GM12878 (cell line): ENCODE results near the gene WDR76. TPM values are rescaled to one million over a fixed set of nuclear protein-coding genes. Genes with fewer than 3 reads are reported as not detected.

Experiments
- ATF2 ChIP-seq: IDR thresholded peaks from 2 replicates; pipeline ENCODE4 v1.6.1; 2012; ENCODE audit warnings: low read length, inconsistent platforms
- BCLAF1 ChIP-seq: fragments of 450-650 bp; IDR thresholded peaks from 2 replicates; pipeline ENCODE4 v1.6.1; 2017; ENCODE audit warnings: antibody characterized with exemption, mild to moderate bottlenecking, moderate library complexity
- CHD2 ChIP-seq: IDR thresholded peaks from 2 replicates; pipeline ENCODE4 v1.6.1; 2011; ENCODE audit warnings: low read depth, low read length, improper control_type of control experiment, borderline replicate concordance
- E4F1 ChIP-seq: fragments of 450-650 bp; IDR thresholded peaks from 2 replicates; pipeline ENCODE4 v1.6.1; 2018; ENCODE audit warnings: borderline replicate concordance, mild to moderate bottlenecking; ENCODE audit not compliant: partially characterized antibody
- EED ChIP-seq: sonication (generic); IDR thresholded peaks from 2 replicates; pipeline ENCODE4 v1.6.1; 2016; ENCODE audit warnings: antibody characterized with exemption, low read depth
- IKZF1 ChIP-seq: fragments of 450-650 bp; conservative IDR thresholded peaks from 2 replicates; pipeline ENCODE4 v1.6.1; 2017; ENCODE audit warnings: antibody characterized with exemption, mild to moderate bottlenecking
- NR2C2 ChIP-seq: IDR thresholded peaks from 2 replicates; pipeline ENCODE4 v1.6.1; 2011; ENCODE audit warnings: borderline replicate concordance, low read depth; ENCODE audit not compliant: control insufficient read depth, insufficient read length
- POU2F2 ChIP-seq: IDR thresholded peaks from 3 replicates; pipeline ENCODE4 v1.6.1; 2011; ENCODE audit warnings: low read depth, mild to moderate bottlenecking, low read length, borderline replicate concordance
- REST ChIP-seq: IDR thresholded peaks from 2 replicates; pipeline ENCODE4 v1.6.1; 2012; ENCODE audit warnings: mild to moderate bottlenecking, low read depth, low read length
- ZNF622 ChIP-seq: fragments of 450-650 bp; IDR thresholded peaks from 2 replicates; pipeline ENCODE4 v1.6.1; 2017; ENCODE audit warnings: mild to moderate bottlenecking, inconsistent platforms
- ZNF687 ChIP-seq: fragments of 450-650 bp; IDR thresholded peaks from 2 replicates; pipeline ENCODE4 v1.6.1; 2017; ENCODE audit warnings: mild to moderate bottlenecking, moderate library complexity
- polyA plus RNA-seq, 11 experiments: library from polyadenylated mRNA; depleted of rRNA in 4 of 11; unstranded in 6 of 11; stranded (reverse) in 5 of 11; fragments of >200 nt; fragmentation: Nextera tagmentation in 4 of 11; fragmentation: Illumina TruSeq in 1 of 11; extraction: Ambion mirVana in 4 of 11; extraction: Trizol in 1 of 11; gene quantifications; 1 replicate in 1 of 11; 2 replicates in 10 of 11; pipeline versions ENCODE4 v1.2.1 to v1.2.3, GENCODE V29; 2011 to 2016; ENCODE audit warnings: inconsistent platforms in 2 of 11, missing spikeins in 2 of 11, low read depth in 1 of 11
- total RNA-seq, 4 experiments: library from RNA; depleted of rRNA in 3 of 4; stranded (reverse); fragments of >200 nt in 3 of 4; fragmentation: Illumina TruSeq in 1 of 4; extraction: Trizol in 1 of 4; gene quantifications; 2 replicates each; pipeline versions ENCODE4 v1.2.1 to v1.2.3, GENCODE V29; 2013 to 2021

WDR76 gene
- total and polyA plus RNA-seq, 10 of the 15 experiments (the other 5 are each of a cell fraction or from before 2014, with no cell fraction given), result 8.0 to 59.7 (median 34.5) TPM

- TF ChIP-seq ATF2, result no peak
- no peak for TF ChIP-seq POU2F2
- no peak for TF ChIP-seq REST
- TF ChIP-seq ZNF687, result no peak
- TF ChIP-seq BCLAF1, result no peak
- TF ChIP-seq E4F1, result no peak
- no peak for TF ChIP-seq ZNF622
- no peak for TF ChIP-seq IKZF1
- no peak for TF ChIP-seq CHD2
- TF ChIP-seq EED, result no peak
- no peak for TF ChIP-seq NR2C2
Measured at GRCh38 chr15:43876872-43877271, 50.1 kb downstream of the WDR76 start (continued).
